Tibial nerve (tissue), 4 donors: Measurements from ENCODE around the gene CRBN. TPM values are rescaled to one million over a fixed set of nuclear protein-coding genes. Genes with fewer than 3 reads are reported as not detected.
A peak's percentile ranks its signal among the peaks of the same experiment; 100 is the strongest.

Experiments
- DNase-seq, 2 donors: peaks; one replicate each; pipeline ENCODE4 v3.0.0-alpha.2; 2019; ENCODE audit warnings: low spot score in 2 of 2
- H3K27ac ChIP-seq, 4 donors: fragments of 200-600 bp; sonication (generic) in 3 of 4; one replicate each; pipeline ENCODE4 v1.5.1; 2017 to 2019; ENCODE audit warnings: mild to moderate bottlenecking in 1 of 4
- H3K27me3 ChIP-seq, 2 donors: fragments of 200-600 bp; sonication (generic) in 1 of 2; one replicate each; pipeline versions ENCODE4 v1.5.1 to v1.6.0; 2017 to 2019
- H3K36me3 ChIP-seq, 3 donors: fragments of 200-600 bp; sonication (generic); one replicate each; pipeline ENCODE4 v1.5.1; 2018 to 2019
- H3K4me1 ChIP-seq, 4 donors: fragments of 200-600 bp; sonication (generic) in 3 of 4; one replicate each; pipeline ENCODE4 v1.5.1; 2017 to 2019
- H3K4me3 ChIP-seq, 4 donors: fragments of 200-600 bp; sonication (generic) in 3 of 4; one replicate each; pipeline ENCODE4 v1.5.1; 2017 to 2019; ENCODE audit warnings: mild to moderate bottlenecking in 1 of 4, moderate library complexity in 1 of 4
- H3K9me3 ChIP-seq, 4 donors: fragments of 200-600 bp; sonication (generic) in 3 of 4; one replicate each; pipeline ENCODE4 v1.5.1; 2017 to 2019
- CTCF ChIP-seq, 5 experiments: fragments of 200-600 bp in 3 of 5; fragments of 450-650 bp in 2 of 5; sonication (generic) in 3 of 5; IDR thresholded peaks; one replicate each; pipeline ENCODE4 v1.5.1; 2016 to 2019; ENCODE audit warnings: antibody characterized with exemption in 5 of 5, mild to moderate bottlenecking in 3 of 5, moderate library complexity in 2 of 5
- EP300 ChIP-seq, 2 donors: sonication (generic); formaldehyde crosslinking; IDR thresholded peaks; one replicate each; pipeline ENCODE4 v1.6.1; 2017; ENCODE audit warnings: antibody characterized with exemption in 2 of 2, mild to moderate bottlenecking in 1 of 2
- POLR2A ChIP-seq, 2 donors: fragments of 450-650 bp; IDR thresholded peaks; one replicate each; pipeline ENCODE4 v1.6.1; 2017; ENCODE audit warnings: antibody characterized with exemption in 2 of 2, mild to moderate bottlenecking in 2 of 2, moderate library complexity in 2 of 2
- WGBS, 2 donors: methylation state at CpG; one replicate each; pipeline ENCODE4 v1.1.5; 2018; 5-methylcytosine and 5-hydroxymethylcytosine counted together
- total RNA-seq, 4 donors: library from RNA; depleted of rRNA; stranded (reverse); fragments of >200 nt; gene quantifications; one replicate each; pipeline ENCODE4 v1.1.0, GENCODE V29; 2016

The CRBN gene
- 100 to 1,000 TPM in 3 of 4 donors, 10 to 100 TPM in 1; 97.5 to 115 (median 109) TPM for total RNA-seq

GRCh38 chr3:3179407-3180094 lies at the start of gene CRBN:
TSS of gene CRBN (minus strand) at chr3:3179691. CDS start at chr3:3179687, 4 bp downstream.
- Histone ChIP-seq H3K36me3 (peaks cover 0 to 18% (median 0%) of the 10 kb centered on the region in 3 donors), H3K4me3 (peak within 1 kb of the TSS; percentile 69 to 98 (median 85)), H3K4me1 (peaks cover 0 to 44% (median 13%) of the 10 kb centered on the region in 4 donors), H3K27me3 (no peaks in the 10 kb centered on the region), H3K9me3 (no peaks in the 10 kb centered on the region), H3K27ac (peak within 1 kb of the TSS; percentile 60 to 86 (median 84))
- TF ChIP-seq POLR2A (IDR thresholded peaks at IDR 0.05), result peak in 1 of 2 donors; percentile 65
- TF ChIP-seq EP300 (IDR thresholded peaks at IDR 0.05), result peak; percentile 66 to 95
- peak; percentile 93 to 100 (median 98) for TF ChIP-seq CTCF (IDR thresholded peaks at IDR 0.05)
- 0 to 2% methylated on average over 29 to 30 of the region's 56 CpGs for WGBS, 2 donors
- DNase-seq, result peak; percentile 72 to 85

GRCh38 chr3:3227640-3228039 lies 48.1 kb upstream of the CRBN start:
- Histone ChIP-seq H3K9me3 (peaks cover 0 to 9% (median 0%) of the 10 kb centered on the region in 4 donors), H3K4me3 (no peak overlapping the region), H3K4me1 (no peaks in the 10 kb centered on the region), H3K36me3 (no peaks in the 10 kb centered on the region), H3K27ac (no peak overlapping the region), H3K27me3 (no peaks in the 10 kb centered on the region)
- WGBS, 2 donors, result 32 to 82% methylated on average over 1 of the region's 1 CpG
- TF ChIP-seq EP300 (IDR thresholded peaks at IDR 0.05) (no peak), POLR2A (IDR thresholded peaks at IDR 0.05) (no peak), CTCF (IDR thresholded peaks at IDR 0.05) (no peak)
- DNase-seq, result no peak

GRCh38 chr3:3221528-3221927 lies 42.0 kb upstream of the CRBN start:
- TF ChIP-seq CTCF (IDR thresholded peaks at IDR 0.05), result no peak
- TF ChIP-seq EP300 (IDR thresholded peaks at IDR 0.05), result no peak
- no peak for TF ChIP-seq POLR2A (IDR thresholded peaks at IDR 0.05)
- 54 to 58% methylated on average over 2 of the region's 2 CpGs for WGBS, 2 donors
- H3K27ac ChIP-seq, result no peak overlapping the region
- no peak for DNase-seq
- H3K4me1 ChIP-seq, result no peaks in the 10 kb centered on the region
- H3K4me3 ChIP-seq, result no peak overlapping the region
- H3K36me3 ChIP-seq, result no peaks in the 10 kb centered on the region
- no peaks in the 10 kb centered on the region for H3K9me3 ChIP-seq
- no peaks in the 10 kb centered on the region for H3K27me3 ChIP-seq

GRCh38 chr3:3216401-3216800 lies 36.9 kb upstream of the CRBN start:
- H3K36me3 ChIP-seq, result no peaks in the 10 kb centered on the region
- H3K27ac ChIP-seq, result no peak overlapping the region
- H3K9me3 ChIP-seq, result no peaks in the 10 kb centered on the region
- DNase-seq, result no peak
- 93 to 94% methylated on average over 4 of the region's 4 CpGs for WGBS, 2 donors
- no peak overlapping the region for H3K4me3 ChIP-seq
- no peak for TF ChIP-seq CTCF (IDR thresholded peaks at IDR 0.05)
- TF ChIP-seq POLR2A (IDR thresholded peaks at IDR 0.05), result no peak
- no peak for TF ChIP-seq EP300 (IDR thresholded peaks at IDR 0.05)
- H3K27me3 ChIP-seq, result no peaks in the 10 kb centered on the region
- H3K4me1 ChIP-seq, result no peaks in the 10 kb centered on the region

GRCh38 chr3:3212781-3213440 lies 33.4 kb upstream of the CRBN start:
- Histone ChIP-seq H3K27ac (no peak overlapping the region), H3K36me3 (no peaks in the 10 kb centered on the region), H3K27me3 (no peaks in the 10 kb centered on the region), H3K4me3 (no peak overlapping the region), H3K9me3 (no peaks in the 10 kb centered on the region), H3K4me1 (no peaks in the 10 kb centered on the region)
- WGBS, 2 donors, result 70 to 75% methylated on average over 7 of the region's 7 CpGs
- DNase-seq, result no peak
- TF ChIP-seq CTCF (IDR thresholded peaks at IDR 0.05) (no peak), POLR2A (IDR thresholded peaks at IDR 0.05) (no peak), EP300 (IDR thresholded peaks at IDR 0.05) (no peak)
